ENCODE data around the gene RALGPS1.
"Not testable (repeated sequence)": the region's sequence is repeated elsewhere in the genome, so short reads cannot be mapped to it uniquely, and the experiment has no call there.

The RALGPS1 gene

GRCh38 chr9:127166651-127167524 is 252.3 kb downstream of the RALGPS1 start:
- Histone ChIP-seq H3K4me1 (ENCODE audit: control insufficient read depth, low read depth, low read length) (peaks cover 7% of the 10 kb centered on the region), H3K27ac (ENCODE audit: low read length) (no peak overlapping the region), H3K27me3 (ENCODE audit: control insufficient read depth, insufficient read depth, low read length) (no peaks in the 10 kb centered on the region), H3K9ac (ENCODE audit: low read length) (no peak overlapping the region), H3K4me3 (ENCODE audit: low read length) (no peak overlapping the region), H3K9me3 (ENCODE audit: control insufficient read depth, low read depth, low read length) (no peaks in the 10 kb centered on the region), H3K36me3 (ENCODE audit: control insufficient read depth, low read depth, low read length) (no peaks in the 10 kb centered on the region)

GRCh38 chr9:127167560-127168326 is 253.2 kb downstream of the RALGPS1 start:
- no peak overlapping the region for H3K4me3 ChIP-seq (ENCODE audit: low read length)
- H3K9ac ChIP-seq (ENCODE audit: low read length): no peak overlapping the region
- H3K27me3 ChIP-seq (ENCODE audit: control insufficient read depth, insufficient read depth, low read length): no peaks in the 10 kb centered on the region
- peaks cover 7% of the 10 kb centered on the region for H3K4me1 ChIP-seq (ENCODE audit: control insufficient read depth, low read depth, low read length)
- H3K27ac ChIP-seq (ENCODE audit: low read length): no peak overlapping the region
- H3K9me3 ChIP-seq (ENCODE audit: control insufficient read depth, low read depth, low read length): no peaks in the 10 kb centered on the region
- no peaks in the 10 kb centered on the region for H3K36me3 ChIP-seq (ENCODE audit: control insufficient read depth, low read depth, low read length)

- Histone ChIP-seq H3K4me3 (ENCODE audit: low read length) (no peak overlapping the region), H3K9ac (ENCODE audit: low read length) (no peak overlapping the region), H3K4me1 (ENCODE audit: control insufficient read depth, low read depth, low read length) (peaks cover 7% of the 10 kb centered on the region), H3K27me3 (ENCODE audit: control insufficient read depth, insufficient read depth, low read length) (no peaks in the 10 kb centered on the region), H3K9me3 (ENCODE audit: control insufficient read depth, low read depth, low read length) (no peaks in the 10 kb centered on the region), H3K36me3 (ENCODE audit: control insufficient read depth, low read depth, low read length) (no peaks in the 10 kb centered on the region), H3K27ac (ENCODE audit: low read length) (no peak overlapping the region)
Observed at GRCh38 chr9:127168756-127169574, 254.4 kb downstream of the RALGPS1 start.

GRCh38 chr9:127169575-127169883 is 254.9 kb downstream of the RALGPS1 start:
- Histone ChIP-seq H3K36me3 (ENCODE audit: control insufficient read depth, low read depth, low read length) (no peaks in the 10 kb centered on the region), H3K27me3 (ENCODE audit: control insufficient read depth, insufficient read depth, low read length) (no peaks in the 10 kb centered on the region), H3K9me3 (ENCODE audit: control insufficient read depth, low read depth, low read length) (no peaks in the 10 kb centered on the region), H3K4me1 (ENCODE audit: control insufficient read depth, low read depth, low read length) (peaks cover 7% of the 10 kb centered on the region), H3K27ac (ENCODE audit: low read length) (peak overlapping the region; percentile 11), H3K9ac (ENCODE audit: low read length) (no peak overlapping the region), H3K4me3 (ENCODE audit: low read length) (no peak overlapping the region)

- no peaks in the 10 kb centered on the region for H3K27me3 ChIP-seq (ENCODE audit: control insufficient read depth, insufficient read depth, low read length)
- no peak overlapping the region for H3K27ac ChIP-seq (ENCODE audit: low read length)
- H3K4me1 ChIP-seq (ENCODE audit: control insufficient read depth, low read depth, low read length): peaks cover 5% of the 10 kb centered on the region
- no peaks in the 10 kb centered on the region for H3K36me3 ChIP-seq (ENCODE audit: control insufficient read depth, low read depth, low read length)
- H3K4me3 ChIP-seq (ENCODE audit: low read length): no peak overlapping the region
- H3K9me3 ChIP-seq (ENCODE audit: control insufficient read depth, low read depth, low read length): no peaks in the 10 kb centered on the region
- no peak overlapping the region for H3K9ac ChIP-seq (ENCODE audit: low read length)
Observed at GRCh38 chr9:127170103-127170502, 255.5 kb downstream of the RALGPS1 start.

GRCh38 chr9:127170652-127171051 is 256.1 kb downstream of the RALGPS1 start:
- H3K4me3 ChIP-seq (ENCODE audit: low read length): no peak overlapping the region
- no peaks in the 10 kb centered on the region for H3K4me1 ChIP-seq (ENCODE audit: control insufficient read depth, low read depth, low read length)
- H3K27me3 ChIP-seq (ENCODE audit: control insufficient read depth, insufficient read depth, low read length): no peaks in the 10 kb centered on the region
- no peaks in the 10 kb centered on the region for H3K9me3 ChIP-seq (ENCODE audit: control insufficient read depth, low read depth, low read length)
- no peak overlapping the region for H3K9ac ChIP-seq (ENCODE audit: low read length)
- H3K36me3 ChIP-seq (ENCODE audit: control insufficient read depth, low read depth, low read length): no peaks in the 10 kb centered on the region
- H3K27ac ChIP-seq (ENCODE audit: low read length): no peak overlapping the region

GRCh38 chr9:127171348-127171747 is 256.8 kb downstream of the RALGPS1 start:
- H3K9ac ChIP-seq (ENCODE audit: low read length); H3K36me3 ChIP-seq (ENCODE audit: control insufficient read depth, low read depth, low read length); H3K4me1 ChIP-seq (ENCODE audit: control insufficient read depth, low read depth, low read length); H3K27me3 ChIP-seq (ENCODE audit: control insufficient read depth, insufficient read depth, low read length); H3K4me3 ChIP-seq (ENCODE audit: low read length); H3K9me3 ChIP-seq (ENCODE audit: control insufficient read depth, low read depth, low read length); H3K27ac ChIP-seq (ENCODE audit: low read length): not testable (repeated sequence)

GRCh38 chr9:127172066-127172707 is 257.6 kb downstream of the RALGPS1 start:
- H3K9me3 ChIP-seq (ENCODE audit: control insufficient read depth, low read depth, low read length): no peaks in the 10 kb centered on the region
- H3K36me3 ChIP-seq (ENCODE audit: control insufficient read depth, low read depth, low read length): no peaks in the 10 kb centered on the region
- H3K27ac ChIP-seq (ENCODE audit: low read length): no peak overlapping the region
- no peak overlapping the region for H3K9ac ChIP-seq (ENCODE audit: low read length)
- no peak overlapping the region for H3K4me3 ChIP-seq (ENCODE audit: low read length)
- no peaks in the 10 kb centered on the region for H3K27me3 ChIP-seq (ENCODE audit: control insufficient read depth, insufficient read depth, low read length)
- no peaks in the 10 kb centered on the region for H3K4me1 ChIP-seq (ENCODE audit: control insufficient read depth, low read depth, low read length)

GRCh38 chr9:127173063-127173462 is 258.5 kb downstream of the RALGPS1 start:
- H3K27ac ChIP-seq (ENCODE audit: low read length): no peak overlapping the region
- no peak overlapping the region for H3K4me3 ChIP-seq (ENCODE audit: low read length)
- H3K9me3 ChIP-seq (ENCODE audit: control insufficient read depth, low read depth, low read length): no peaks in the 10 kb centered on the region
- H3K27me3 ChIP-seq (ENCODE audit: control insufficient read depth, insufficient read depth, low read length): no peaks in the 10 kb centered on the region
- H3K4me1 ChIP-seq (ENCODE audit: control insufficient read depth, low read depth, low read length): no peaks in the 10 kb centered on the region
- no peak overlapping the region for H3K9ac ChIP-seq (ENCODE audit: low read length)
- no peaks in the 10 kb centered on the region for H3K36me3 ChIP-seq (ENCODE audit: control insufficient read depth, low read depth, low read length)

GRCh38 chr9:127174386-127175318 is 260.1 kb downstream of the RALGPS1 start:
- Histone ChIP-seq H3K4me1 (ENCODE audit: control insufficient read depth, low read depth, low read length) (no peaks in the 10 kb centered on the region), H3K9me3 (ENCODE audit: control insufficient read depth, low read depth, low read length) (no peaks in the 10 kb centered on the region), H3K9ac (ENCODE audit: low read length) (no peak overlapping the region), H3K27me3 (ENCODE audit: control insufficient read depth, insufficient read depth, low read length) (no peaks in the 10 kb centered on the region), H3K27ac (ENCODE audit: low read length) (no peak overlapping the region), H3K36me3 (ENCODE audit: control insufficient read depth, low read depth, low read length) (no peaks in the 10 kb centered on the region), H3K4me3 (ENCODE audit: low read length) (no peak overlapping the region)

Measured in iPS-18a (cell line).